ENCODE results near the gene MALT1.
"Not testable (repeated sequence)": the region's sequence is repeated elsewhere in the genome, so short reads cannot be mapped to it uniquely, and the experiment has no call there.

The MALT1 gene

GRCh38 chr18:58653144-58653722, 18.0 kb upstream of the MALT1 start:
- DNase-seq (ENCODE audit: low read depth), result not testable (repeated sequence)

GRCh38 chr18:58653814-58654509, 17.3 kb upstream of the MALT1 start:
- peak; percentile 20 for DNase-seq (ENCODE audit: low read depth)

- DNase-seq (ENCODE audit: low read depth), result no peak
Observed at GRCh38 chr18:58654896-58655614, 16.2 kb upstream of the MALT1 start.

- no peak for DNase-seq (ENCODE audit: low read depth)
Observed at GRCh38 chr18:58657081-58657480, 14.2 kb upstream of the MALT1 start.

- DNase-seq (ENCODE audit: low read depth), result no peak
Observed at GRCh38 chr18:58657494-58657893, 13.8 kb upstream of the MALT1 start.

GRCh38 chr18:58659691-58660090, 11.6 kb upstream of the MALT1 start:
- no peak for DNase-seq (ENCODE audit: low read depth)

- no peak for DNase-seq (ENCODE audit: low read depth)
Observed at GRCh38 chr18:58660915-58661314, 10.3 kb upstream of the MALT1 start.

- peak; percentile 26 for DNase-seq (ENCODE audit: low read depth)
Observed at GRCh38 chr18:58661423-58661822, 9.8 kb upstream of the MALT1 start.

DNA sequence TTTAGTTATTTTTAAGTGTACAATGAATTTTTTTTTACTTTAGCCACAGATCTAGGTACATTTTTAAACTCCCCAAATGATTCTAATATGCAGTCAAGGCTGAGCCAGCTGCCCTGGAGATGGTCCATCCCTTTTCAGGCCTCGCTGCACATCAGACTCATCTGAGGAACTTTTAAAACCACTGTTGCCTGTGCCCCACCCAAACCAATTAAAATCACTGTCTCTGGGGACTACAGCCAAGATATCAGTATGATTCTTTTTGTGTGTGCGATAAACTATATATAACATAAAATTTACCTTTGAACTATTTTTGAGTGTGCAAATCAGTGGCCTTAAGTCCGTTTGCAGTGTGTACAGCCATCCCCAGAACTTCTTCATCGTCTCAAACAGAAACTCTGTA, 9.1 kb upstream of the MALT1 start:
- no peak for DNase-seq (ENCODE audit: low read depth)

GRCh38 chr18:58666176-58666575, 5.1 kb upstream of the MALT1 start:
- DNase-seq (ENCODE audit: low read depth), result no peak

DNA sequence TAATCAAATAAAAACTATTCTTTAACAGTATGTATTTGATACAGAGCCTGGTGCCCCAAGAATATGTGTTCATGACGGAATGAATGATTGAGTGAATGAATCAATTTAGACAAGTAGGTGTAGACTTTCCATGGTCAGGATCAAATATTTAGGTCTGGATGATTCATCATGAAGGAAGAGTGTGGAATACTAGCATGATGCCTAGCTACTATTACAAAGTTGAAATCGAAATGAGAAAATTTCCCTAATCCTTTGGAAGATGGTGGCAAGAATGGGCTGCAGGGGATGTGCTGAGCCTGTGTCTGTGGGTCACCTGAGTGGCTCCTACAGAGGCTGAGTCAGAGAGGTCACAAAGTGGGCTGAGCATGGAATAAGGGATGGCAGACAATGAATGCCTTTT, 3.1 kb upstream of the MALT1 start:
- DNase-seq (ENCODE audit: low read depth), result no peak

GRCh38 chr18:58668897-58669296, 2.4 kb upstream of the MALT1 start:
- DNase-seq (ENCODE audit: low read depth), result peak; percentile 27

GRCh38 chr18:58669731-58670378, 1.4 kb upstream of the MALT1 start:
- peak; percentile 73 for DNase-seq (ENCODE audit: low read depth)

DNA sequence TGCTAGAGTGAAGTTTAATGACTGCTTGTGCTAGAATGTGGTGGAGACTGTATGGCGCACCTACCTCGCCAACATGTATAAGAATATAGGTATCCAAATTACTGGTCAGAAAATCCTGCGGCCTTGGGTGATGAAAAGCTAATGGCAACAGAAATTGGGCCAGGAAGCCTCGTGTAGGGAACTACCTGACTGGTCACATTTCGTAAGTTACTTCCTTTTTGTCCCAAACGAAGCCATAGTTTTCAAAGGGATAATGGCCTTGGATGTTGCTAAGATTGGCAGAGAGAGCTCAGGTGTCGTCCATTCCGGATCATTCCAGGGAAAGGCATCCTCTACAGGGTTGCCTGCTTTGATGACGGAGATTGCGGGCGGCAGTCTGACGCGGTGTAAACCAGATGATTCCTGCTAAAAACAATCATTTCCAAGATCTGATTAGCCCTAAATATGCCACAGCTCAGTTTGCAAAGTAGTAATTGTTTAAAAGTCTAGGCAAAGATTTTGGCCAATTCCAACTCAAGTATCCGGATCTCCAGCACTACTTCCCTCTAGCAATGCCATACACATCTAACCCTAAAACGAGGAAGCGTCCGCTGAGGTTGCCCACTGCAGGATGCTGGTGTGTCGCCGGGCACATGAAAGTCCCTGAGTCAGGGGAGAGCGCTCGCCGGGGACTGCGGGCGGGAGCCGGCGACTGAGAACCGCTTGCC, 708 bp upstream of the MALT1 start:
- no peak for DNase-seq (ENCODE audit: low read depth)

DNA sequence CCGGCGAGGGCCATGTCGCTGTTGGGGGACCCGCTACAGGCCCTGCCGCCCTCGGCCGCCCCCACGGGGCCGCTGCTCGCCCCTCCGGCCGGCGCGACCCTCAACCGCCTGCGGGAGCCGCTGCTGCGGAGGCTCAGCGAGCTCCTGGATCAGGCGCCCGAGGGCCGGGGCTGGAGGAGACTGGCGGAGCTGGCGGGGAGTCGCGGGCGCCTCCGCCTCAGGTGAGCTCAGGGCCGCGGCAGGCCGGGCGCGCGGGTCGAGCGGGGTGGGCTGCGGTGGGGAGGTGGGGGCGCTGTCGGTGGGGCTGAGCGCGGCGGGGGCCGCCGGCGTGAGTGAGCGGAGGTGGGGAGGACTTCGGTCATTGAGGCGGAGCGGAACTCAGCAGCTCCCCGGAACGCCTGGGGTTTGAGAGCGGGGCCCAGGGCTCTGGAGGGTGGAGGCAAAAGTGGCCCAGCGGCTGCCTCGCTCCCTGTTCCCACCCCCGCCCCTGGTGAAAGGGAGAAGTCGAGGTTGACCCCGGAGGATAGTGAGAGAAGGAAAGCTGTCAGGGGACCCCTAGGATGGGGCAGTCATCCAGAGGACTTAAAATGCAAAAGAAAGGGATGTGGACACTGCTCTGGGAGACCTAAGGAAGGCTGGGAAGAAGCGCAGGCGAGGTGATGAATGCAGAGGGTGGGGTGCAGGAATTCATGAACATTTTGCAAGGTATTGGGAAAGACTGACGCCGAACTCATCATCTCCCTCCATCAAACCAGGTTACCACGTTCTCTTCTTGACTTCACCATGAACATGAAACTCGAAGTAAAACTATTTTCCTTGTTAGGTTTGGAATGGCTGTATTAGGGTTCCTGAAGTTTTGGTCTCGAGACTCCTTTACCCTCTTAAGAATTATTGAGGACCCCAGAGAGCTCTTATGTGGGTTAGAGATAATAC, 633 bp downstream of the MALT1 start:
- DNase-seq (ENCODE audit: low read depth), result peak; percentile 75

- no peak for DNase-seq (ENCODE audit: low read depth)
Observed at GRCh38 chr18:58674159-58674558, 2.9 kb downstream of the MALT1 start.

- peak; percentile 59 for DNase-seq (ENCODE audit: low read depth)
Observed at GRCh38 chr18:58674863-58675472, 3.7 kb downstream of the MALT1 start.

GRCh38 chr18:58676270-58676669, 5.0 kb downstream of the MALT1 start:
- no peak for DNase-seq (ENCODE audit: low read depth)

GRCh38 chr18:58682429-58683069, 11.3 kb downstream of the MALT1 start:
- DNase-seq (ENCODE audit: low read depth), result peak; percentile 71

- DNase-seq (ENCODE audit: low read depth), result no peak
Observed at GRCh38 chr18:58687871-58688308, 16.6 kb downstream of the MALT1 start.

Data from amniotic epithelial cell (primary cell).